ENCODE measurements around the gene AQR. TPM values are rescaled to one million over a fixed set of nuclear protein-coding genes. Genes with fewer than 3 reads are reported as not detected.
"Not testable (repeated sequence)": the region's sequence is repeated elsewhere in the genome, so short reads cannot be mapped to it uniquely, and the experiment has no call there.

AQR gene
- total and polyA plus RNA-seq, 2 of the 8 experiments (the other 6 are each of a cell fraction or from before 2014, with no cell fraction given), result 34.5 to 57.6 TPM

DNA sequence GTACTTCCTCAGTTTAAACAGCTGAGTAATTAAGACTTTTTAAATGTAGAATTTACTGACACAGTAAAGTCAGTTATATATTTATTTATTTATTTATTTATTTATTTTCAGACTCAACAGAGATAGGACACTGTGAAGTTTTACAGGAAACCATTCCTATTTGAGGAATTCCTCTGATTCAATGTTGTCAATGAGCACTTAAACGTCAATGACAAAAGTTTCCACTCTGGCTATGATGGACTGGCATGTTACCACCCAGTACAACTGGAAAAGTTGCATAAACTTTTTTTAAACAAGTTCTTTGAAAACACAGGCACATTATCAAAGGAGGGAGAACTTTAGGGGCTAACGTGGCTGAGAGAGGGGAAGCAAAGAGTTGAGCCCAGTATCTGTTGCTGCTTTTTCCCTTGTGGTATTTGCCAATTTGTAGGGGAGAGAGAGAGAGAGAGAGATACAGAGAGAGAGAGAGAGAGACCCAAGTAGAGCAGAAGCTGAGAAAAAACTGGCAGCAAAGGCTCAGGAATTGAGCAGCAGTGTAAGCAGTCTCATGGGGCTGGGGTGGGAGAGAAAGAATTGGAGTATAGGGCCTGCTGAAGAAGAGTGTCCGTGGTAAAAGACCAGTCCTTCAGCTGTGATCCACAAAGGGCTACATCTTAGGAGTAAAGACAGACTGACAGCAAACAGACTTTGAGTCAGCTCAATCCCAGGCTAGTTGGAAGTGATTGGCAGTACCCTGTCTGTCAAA lies 155.9 kb downstream of the AQR start (continued):
- TF ChIP-seq SP4 (IDR thresholded peaks at IDR 0.05; ENCODE audit: low read length), result no peak
- no peak for TF ChIP-seq RBBP5 (IDR thresholded peaks at IDR 0.05; ENCODE audit: borderline replicate concordance, low read depth, low read length)
- TF ChIP-seq TEAD4 (IDR thresholded peaks at IDR 0.05; ENCODE audit: low read depth, low read length), result no peak
- TF ChIP-seq SAP30 (IDR thresholded peaks at IDR 0.05; ENCODE audit: insufficient read depth, insufficient replicate concordance, low read length), result no peak
- TF ChIP-seq HDAC6 (IDR thresholded peaks at IDR 0.05; ENCODE audit: low read depth, low read length), result no peak
- no peak for TF ChIP-seq BCL11A (IDR thresholded peaks at IDR 0.05; ENCODE audit: low read depth in 2 of 2, low read length in 2 of 2)
- TF ChIP-seq E2F6 (IDR thresholded peaks at IDR 0.05), result no peak

- FAIRE-seq; H2BK15ac ChIP-seq (ENCODE audit: low read length); H2AK5ac ChIP-seq (ENCODE audit: low read depth, low read length); POLR2A ChIA-PET (ENCODE audit: partially characterized antibody); H2BK12ac ChIP-seq (ENCODE audit: low read depth, low read length); H3K56ac ChIP-seq (replicated peaks; ENCODE audit: insufficient read length, low read depth, low read length); H3K9me3 ChIP-seq (ENCODE audit: insufficient read depth in 2 of 2, low read depth in 1 of 2, low read length in 1 of 2); H3K18ac ChIP-seq (ENCODE audit: extremely low read depth, low read length); H3K9ac ChIP-seq (replicated peaks in 1 of 4; ENCODE audit: extremely low read depth in 1 of 4, low read depth in 3 of 4, low read length in 3 of 4); H3K79me2 ChIP-seq (ENCODE audit: control insufficient read depth in 1 of 2, insufficient read depth in 2 of 2, low read length in 2 of 2); H3K4ac ChIP-seq (replicated peaks; ENCODE audit: insufficient read length, low read depth, low read length); H3K4me2 ChIP-seq (ENCODE audit: insufficient read depth in 1 of 2, low read depth in 2 of 2, low read length in 2 of 2); H4K20me1 ChIP-seq (replicated peaks in 1 of 2; ENCODE audit: control insufficient read depth in 1 of 2, insufficient read depth in 2 of 2, low read length in 2 of 2); H3K14ac ChIP-seq (ENCODE audit: insufficient read length); H4K91ac ChIP-seq (replicated peaks; ENCODE audit: insufficient read length, low read length); H3K4me1 ChIP-seq (replicated peaks in 1 of 4; ENCODE audit: control insufficient read depth in 3 of 4, insufficient read depth in 4 of 4, low read length in 3 of 4); H4K5ac ChIP-seq (ENCODE audit: insufficient read length, low read depth, low read length); H3K27me3 ChIP-seq (replicated peaks in 1 of 4; ENCODE audit: control insufficient read depth in 3 of 4, extremely low read depth in 1 of 4, insufficient read depth in 3 of 4, low read length in 3 of 4); H4K8ac ChIP-seq (ENCODE audit: extremely low read depth, insufficient read depth, low read length); H3K79me1 ChIP-seq (ENCODE audit: low read depth, low read length); H2BK20ac ChIP-seq (ENCODE audit: low read length); H3K23me2 ChIP-seq (ENCODE audit: low read depth, low read length); H2BK5ac ChIP-seq (ENCODE audit: low read depth, low read length); H3K36me3 ChIP-seq (ENCODE audit: control insufficient read depth in 2 of 4, insufficient read depth in 4 of 4, low read length in 3 of 4); H2AFZ ChIP-seq (ENCODE audit: low read length); DNase-seq (ENCODE audit: low read depth in 1 of 2, low spot score in 2 of 2); H3K4me3 ChIP-seq (ENCODE audit: extremely low read depth in 1 of 4, insufficient read depth in 2 of 4, low read depth in 3 of 4, low read length in 4 of 4); H3K23ac ChIP-seq (ENCODE audit: insufficient read length); H2BK120ac ChIP-seq (replicated peaks; ENCODE audit: low read depth, low read length); H3K27ac ChIP-seq (ENCODE audit: low read depth, low read length): not testable (repeated sequence)
- WGBS, 2 experiments (ENCODE audit: extremely low coverage in 1 of 2, insufficient coverage in 1 of 2, insufficient read length in 1 of 2, insufficient replicate concordance in 2 of 2, low coverage in 1 of 2, low lambda C conversion rate in 2 of 2, missing lambda C conversion rate in 1 of 2), result 87% methylated on average over 9 of the region's 9 CpGs; no CpG with 5 or more reads in 1 of the 2 experiments
- CTCF ChIA-PET (ENCODE audit: partially characterized antibody), result interaction anchor here (1.6 kb wide), 2 partner anchors 11 to 104 kb away, joined by 5 to 8 read pairs; no protein-coding TSS in a partner anchor
Observed at GRCh38 chr15:34812868-34813365, 156.6 kb downstream of the AQR start.
